ENCODE measurements around the gene GANC.
A peak's percentile ranks its signal among the peaks of the same experiment; 100 is the strongest.
"Not testable (repeated sequence)": the region's sequence is repeated elsewhere in the genome, so short reads cannot be mapped to it uniquely, and the experiment has no call there.

The GANC gene

GRCh38 chr15:42272939-42273899 is at the start of gene GANC, which contains the start of gene TMEM87A:
Gene GANC (plus strand): TSS chr15:42273201. CDS start chr15:42274482, 1,281 bp downstream.
Gene TMEM87A (minus strand): TSS chr15:42273433. CDS start chr15:42273398, 35 bp downstream.
- DNase-seq (ENCODE audit: low read depth, low spot score) = peak; percentile 94

GRCh38 chr15:42226648-42227047 is 46.4 kb upstream of the GANC start:
- DNase-seq (ENCODE audit: low read depth, low spot score) = no peak

- DNase-seq (ENCODE audit: low read depth, low spot score) = no peak
These were observed 45.0 kb upstream of the GANC start for GRCh38 chr15:42228036-42228435.

GRCh38 chr15:42228981-42229380 is 44.0 kb upstream of the GANC start:
- DNase-seq (ENCODE audit: low read depth, low spot score) = not testable (repeated sequence)

- DNase-seq (ENCODE audit: low read depth, low spot score) = no peak
These were observed 41.9 kb upstream of the GANC start for GRCh38 chr15:42231088-42231487.

- no peak for DNase-seq (ENCODE audit: low read depth, low spot score)
These were observed 40.4 kb upstream of the GANC start for GRCh38 chr15:42232606-42233005.

- no peak for DNase-seq (ENCODE audit: low read depth, low spot score)
These were observed 39.9 kb upstream of the GANC start for GRCh38 chr15:42233107-42233506.

GRCh38 chr15:42239528-42240182 is 33.3 kb upstream of the GANC start:
- no peak for DNase-seq (ENCODE audit: low read depth, low spot score)

- no peak for DNase-seq (ENCODE audit: low read depth, low spot score)
These were observed 32.2 kb upstream of the GANC start for GRCh38 chr15:42240823-42241222.

GRCh38 chr15:42253300-42253699 is 19.7 kb upstream of the GANC start:
- no peak for DNase-seq (ENCODE audit: low read depth, low spot score)

- DNase-seq (ENCODE audit: low read depth, low spot score) = no peak
These were observed 8.2 kb upstream of the GANC start for GRCh38 chr15:42264795-42265194.

- no peak for DNase-seq (ENCODE audit: low read depth, low spot score)
These were observed 5.7 kb upstream of the GANC start for GRCh38 chr15:42267286-42267685.

GRCh38 chr15:42270551-42270950 is 2.5 kb upstream of the GANC start:
- no peak for DNase-seq (ENCODE audit: low read depth, low spot score)

- no peak for DNase-seq (ENCODE audit: low read depth, low spot score)
These were observed 2.0 kb upstream of the GANC start for GRCh38 chr15:42270996-42271395.

- DNase-seq (ENCODE audit: low read depth, low spot score) = peak; percentile 30
These were observed 1.1 kb downstream of the GANC start for GRCh38 chr15:42273900-42274701.

- DNase-seq (ENCODE audit: low read depth, low spot score) = no peak
These were observed 1.6 kb downstream of the GANC start for GRCh38 chr15:42274702-42274989.

- DNase-seq (ENCODE audit: low read depth, low spot score) = no peak
These were observed 2.9 kb downstream of the GANC start for GRCh38 chr15:42275780-42276391.

- no peak for DNase-seq (ENCODE audit: low read depth, low spot score)
These were observed 3.8 kb downstream of the GANC start for GRCh38 chr15:42276762-42277161.

GRCh38 chr15:42279234-42279723 is 6.3 kb downstream of the GANC start:
- DNase-seq (ENCODE audit: low read depth, low spot score) = no peak

GRCh38 chr15:42282344-42282743 is 9.3 kb downstream of the GANC start:
- DNase-seq (ENCODE audit: low read depth, low spot score) = no peak

- DNase-seq (ENCODE audit: low read depth, low spot score) = no peak
These were observed 9.9 kb downstream of the GANC start for GRCh38 chr15:42282926-42283325.
